HepG2 (cell line): ENCODE results near the gene TAF6L. TPM values are rescaled to one million over a fixed set of nuclear protein-coding genes. Genes with fewer than 3 reads are reported as not detected.

Experiments used
- AGO2 ChIP-seq: fragments of 200-400 bp; formaldehyde crosslinking; optimal IDR thresholded peaks from 2 replicates; pipeline ENCODE3; 2017; ENCODE audit warnings: mild to moderate bottlenecking, low read depth, low read length, moderate library complexity
- DNMT1 ChIP-seq: sonication (generic); formaldehyde crosslinking; IDR thresholded peaks from 2 replicates; pipeline ENCODE4 v1.5.1; 2020; ENCODE audit warnings: mild to moderate bottlenecking, missing genetic modification reagents
- FOSL2 ChIP-seq: sonication (generic); formaldehyde crosslinking; IDR thresholded peaks from 2 replicates; pipeline ENCODE4 v1.4.0; 2020; ENCODE audit warnings: missing genetic modification reagents
- HDAC2 ChIP-seq: sonication (generic); formaldehyde crosslinking; IDR thresholded peaks from 2 replicates; pipeline ENCODE4 v1.4.0; 2020; ENCODE audit warnings: missing genetic modification reagents
- HNF4A ChIP-seq: sonication (generic); formaldehyde crosslinking; IDR thresholded peaks from 2 replicates; pipeline ENCODE4 v1.4.0; 2020; ENCODE audit warnings: missing genetic modification reagents
- JUND ChIP-seq: sonication (generic); formaldehyde crosslinking; IDR thresholded peaks from 2 replicates; pipeline ENCODE4 v1.8.0; 2022; ENCODE audit warnings: mild to moderate bottlenecking, missing genetic modification reagents
- KMT2A ChIP-seq: sonication (generic); formaldehyde crosslinking; IDR thresholded peaks from 2 replicates; pipeline ENCODE4 v1.4.0; 2020; ENCODE audit warnings: missing genetic modification reagents
- MED1 ChIP-seq: sonication (generic); formaldehyde crosslinking; IDR thresholded peaks from 2 replicates; pipeline ENCODE4 v1.4.0; 2020; ENCODE audit warnings: missing genetic modification reagents
- MXD4 ChIP-seq: IDR thresholded peaks from 2 replicates; pipeline ENCODE4 v1.6.1; 2016; ENCODE audit warnings: mild to moderate bottlenecking, missing biosample characterization, missing genetic modification reagents
- RELA ChIP-seq: sonication (generic); formaldehyde crosslinking; IDR thresholded peaks from 2 replicates; pipeline ENCODE4 v1.4.0; 2020; ENCODE audit warnings: missing genetic modification reagents
- REXO4 ChIP-seq: sonication (generic); formaldehyde crosslinking; IDR thresholded peaks from 2 replicates; pipeline ENCODE4 v1.8.0; 2022; ENCODE audit warnings: missing genetic modification reagents, mild to moderate bottlenecking, borderline replicate concordance
- RXRA ChIP-seq: sonication (generic); formaldehyde crosslinking; IDR thresholded peaks from 2 replicates; pipeline ENCODE4 v1.5.1; 2020; ENCODE audit warnings: missing genetic modification reagents
- SALL1 ChIP-seq: sonication (generic); formaldehyde crosslinking; IDR thresholded peaks from 2 replicates; pipeline ENCODE4 v1.8.0; 2022; ENCODE audit warnings: mild to moderate bottlenecking, missing genetic modification reagents
- SMC3 ChIP-seq: IDR thresholded peaks from 2 replicates; pipeline ENCODE4 v1.6.1; 2011; ENCODE audit warnings: low read length, improper control_type of control experiment
- STAG1 ChIP-seq: sonication (generic); formaldehyde crosslinking; IDR thresholded peaks from 2 replicates; pipeline ENCODE4 v1.4.0; 2020; ENCODE audit warnings: missing genetic modification reagents
- TCF7L2 ChIP-seq: IDR thresholded peaks from 2 replicates; pipeline ENCODE4 v1.6.1; 2011; ENCODE audit warnings: mild to moderate bottlenecking, low read depth, low read length, moderate library complexity
- XBP1 ChIP-seq: sonication (generic); formaldehyde crosslinking; IDR thresholded peaks from 2 replicates; pipeline ENCODE4 v1.5.0; 2020; ENCODE audit warnings: missing genetic modification reagents
- XRCC5 ChIP-seq: fragments of 200-400 bp; formaldehyde crosslinking; optimal IDR thresholded peaks from 2 replicates; pipeline ENCODE3; 2017; ENCODE audit warnings: mild to moderate bottlenecking, low read length
- ZNF17 ChIP-seq: sonication (generic); formaldehyde crosslinking; IDR thresholded peaks from 2 replicates; pipeline ENCODE4 v1.5.0; 2020; ENCODE audit warnings: mild to moderate bottlenecking, missing genetic modification reagents
- ZNF558 ChIP-seq: sonication (generic); formaldehyde crosslinking; IDR thresholded peaks from 2 replicates; pipeline ENCODE4 v1.9.0; 2022; ENCODE audit warnings: mild to moderate bottlenecking, missing genetic modification reagents, borderline replicate concordance
- ZNF615 ChIP-seq: sonication (generic); formaldehyde crosslinking; IDR thresholded peaks from 2 replicates; pipeline ENCODE4 v1.5.0; 2020; ENCODE audit warnings: mild to moderate bottlenecking, missing genetic modification reagents, borderline replicate concordance
- ZSCAN25 ChIP-seq: sonication (generic); formaldehyde crosslinking; IDR thresholded peaks from 2 replicates; pipeline ENCODE4 v1.8.0; 2022; ENCODE audit warnings: mild to moderate bottlenecking, missing genetic modification reagents
- polyA plus RNA-seq, 8 experiments: library from polyadenylated mRNA; depleted of rRNA in 3 of 8; stranded (reverse) in 7 of 8; unstranded in 1 of 8; fragments of >200 nt; fragmentation: Illumina TruSeq in 4 of 8; extraction: Trizol in 4 of 8; gene quantifications; 2 replicates each; pipeline versions ENCODE4 v1.2.1 to v1.2.3, GENCODE V29; 2011 to 2016; ENCODE audit warnings: low read depth in 4 of 8, missing spikeins in 1 of 8, mixed read lengths in 1 of 8; ENCODE audit not compliant: insufficient read depth in 1 of 8
- total RNA-seq, 5 experiments: library from RNA; depleted of rRNA; stranded (reverse); fragments of >200 nt; fragmentation: Illumina TruSeq; extraction: Trizol; gene quantifications; 2 replicates each; pipeline ENCODE4 v1.2.3, GENCODE V29; 2016; ENCODE audit warnings: low read depth in 1 of 5
- TF ChIP-seq, protein P1 (sequence below): sonication (generic); formaldehyde crosslinking; IDR thresholded peaks from 2 replicates; pipeline ENCODE4 v1.4.0; 2020; ENCODE audit warnings: mild to moderate bottlenecking, missing genetic modification reagents
- TF ChIP-seq, protein P2 (sequence below): sonication (generic); formaldehyde crosslinking; IDR thresholded peaks from 2 replicates; pipeline ENCODE4 v1.4.0; 2020; ENCODE audit warnings: missing genetic modification reagents
- TF ChIP-seq, protein P3 (sequence below): sonication (generic); formaldehyde crosslinking; IDR thresholded peaks from 2 replicates; pipeline ENCODE4 v1.4.0; 2020; ENCODE audit warnings: mild to moderate bottlenecking, missing genetic modification reagents
- TF ChIP-seq, protein P4 (sequence below): sonication (generic); formaldehyde crosslinking; IDR thresholded peaks from 2 replicates; pipeline ENCODE4 v1.5.1; 2020; ENCODE audit warnings: missing genetic modification reagents, mild to moderate bottlenecking, borderline replicate concordance

The TAF6L gene
- total and polyA plus RNA-seq, 2 of the 13 experiments (the other 11 are each of a cell fraction or from before 2014, with no cell fraction given): 12.6 to 19.4 TPM

DNA sequence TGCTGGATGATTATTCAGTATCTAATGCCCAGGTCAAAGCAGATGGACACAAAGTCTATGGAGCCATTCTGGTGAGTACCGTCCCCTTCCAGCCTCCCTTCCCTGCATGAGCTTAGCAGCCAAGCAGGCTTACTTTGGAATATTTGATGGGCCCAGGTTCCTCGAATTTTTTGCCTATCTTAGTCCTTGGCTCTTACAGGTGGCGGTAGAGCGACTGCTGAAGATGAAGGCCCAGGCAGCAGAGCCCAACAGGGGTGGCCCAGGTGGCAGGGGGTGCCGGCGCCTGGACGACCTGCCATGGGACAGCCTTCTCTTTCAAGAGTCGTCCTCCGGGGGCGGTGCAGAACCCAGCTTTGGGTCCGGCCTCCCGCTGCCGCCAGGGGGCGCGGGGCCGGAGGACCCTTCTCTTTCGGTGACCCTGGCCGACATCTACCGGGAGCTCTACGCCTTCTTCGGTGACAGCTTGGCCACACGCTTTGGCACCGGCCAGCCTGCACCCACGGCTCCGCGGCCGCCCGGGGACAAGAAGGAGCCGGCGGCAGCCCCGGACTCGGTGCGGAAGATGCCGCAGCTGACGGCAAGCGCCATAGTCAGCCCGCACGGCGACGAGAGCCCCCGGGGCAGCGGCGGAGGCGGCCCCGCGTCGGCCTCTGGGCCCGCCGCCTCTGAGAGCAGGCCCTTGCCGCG, 15.3 kb downstream of the TAF6L start (continued):
- TF ChIP-seq ZNF17 (CRISPR knock-in tag) (no peak), SALL1 (CRISPR knock-in tag) (peak; percentile 16; the same call in 1 of the 2 replicates), MXD4 (CRISPR knock-in tag) (peak; percentile 5; the same call in 1 of the 2 replicates), HDAC2 (CRISPR knock-in tag) (peak; percentile 54; the same call in 1 of the 2 replicates), ZNF615 (CRISPR knock-in tag) (0 out of 2 replicates have a peak, but pooled peaks have one; percentile 58), DNMT1 (CRISPR knock-in tag) (no peak), TCF7L2 (no peak), KMT2A (CRISPR knock-in tag) (no peak), HNF4A (CRISPR knock-in tag) (no peak), STAG1 (CRISPR knock-in tag) (peak; percentile 63), FOSL2 (peak; percentile 28; the same call in 1 of the 2 replicates), XRCC5 (peak; percentile 87), AGO2 (no peak), ZSCAN25 (CRISPR knock-in tag) (no peak), RXRA (peak; percentile 75), SMC3 (peak; percentile 53; the same call in 1 of the 2 replicates), JUND (CRISPR knock-in tag) (0 out of 2 replicates have a peak, but pooled peaks have one; percentile 47), MED1 (CRISPR knock-in tag) (peak; percentile 40), RELA (CRISPR knock-in tag) (no peak), ZNF558 (CRISPR knock-in tag) (no peak), XBP1 (0 out of 2 replicates have a peak, but pooled peaks have one; percentile 15), REXO4 (no peak)
- TF ChIP-seq, protein P1, sequence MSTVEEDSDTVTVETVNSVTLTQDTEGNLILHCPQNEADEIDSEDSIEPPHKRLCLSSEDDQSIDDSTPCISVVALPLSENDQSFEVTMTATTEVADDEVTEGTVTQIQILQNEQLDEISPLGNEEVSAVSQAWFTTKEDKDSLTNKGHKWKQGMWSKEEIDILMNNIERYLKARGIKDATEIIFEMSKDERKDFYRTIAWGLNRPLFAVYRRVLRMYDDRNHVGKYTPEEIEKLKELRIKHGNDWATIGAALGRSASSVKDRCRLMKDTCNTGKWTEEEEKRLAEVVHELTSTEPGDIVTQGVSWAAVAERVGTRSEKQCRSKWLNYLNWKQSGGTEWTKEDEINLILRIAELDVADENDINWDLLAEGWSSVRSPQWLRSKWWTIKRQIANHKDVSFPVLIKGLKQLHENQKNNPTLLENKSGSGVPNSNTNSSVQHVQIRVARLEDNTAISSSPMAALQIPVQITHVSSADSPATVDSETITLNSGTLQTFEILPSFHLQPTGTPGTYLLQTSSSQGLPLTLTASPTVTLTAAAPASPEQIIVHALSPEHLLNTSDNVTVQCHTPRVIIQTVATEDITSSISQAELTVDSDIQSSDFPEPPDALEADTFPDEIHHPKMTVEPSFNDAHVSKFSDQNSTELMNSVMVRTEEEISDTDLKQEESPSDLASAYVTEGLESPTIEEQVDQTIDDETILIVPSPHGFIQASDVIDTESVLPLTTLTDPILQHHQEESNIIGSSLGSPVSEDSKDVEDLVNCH (CRISPR knock-in tag): no peak
- TF ChIP-seq, protein P2, sequence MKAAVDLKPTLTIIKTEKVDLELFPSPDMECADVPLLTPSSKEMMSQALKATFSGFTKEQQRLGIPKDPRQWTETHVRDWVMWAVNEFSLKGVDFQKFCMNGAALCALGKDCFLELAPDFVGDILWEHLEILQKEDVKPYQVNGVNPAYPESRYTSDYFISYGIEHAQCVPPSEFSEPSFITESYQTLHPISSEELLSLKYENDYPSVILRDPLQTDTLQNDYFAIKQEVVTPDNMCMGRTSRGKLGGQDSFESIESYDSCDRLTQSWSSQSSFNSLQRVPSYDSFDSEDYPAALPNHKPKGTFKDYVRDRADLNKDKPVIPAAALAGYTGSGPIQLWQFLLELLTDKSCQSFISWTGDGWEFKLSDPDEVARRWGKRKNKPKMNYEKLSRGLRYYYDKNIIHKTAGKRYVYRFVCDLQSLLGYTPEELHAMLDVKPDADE: 0 out of 2 replicates have a peak, but pooled peaks have one; percentile 3
- TF ChIP-seq, protein P3, sequence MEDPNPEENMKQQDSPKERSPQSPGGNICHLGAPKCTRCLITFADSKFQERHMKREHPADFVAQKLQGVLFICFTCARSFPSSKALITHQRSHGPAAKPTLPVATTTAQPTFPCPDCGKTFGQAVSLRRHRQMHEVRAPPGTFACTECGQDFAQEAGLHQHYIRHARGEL (CRISPR knock-in tag): no peak
- TF ChIP-seq, protein P4, sequence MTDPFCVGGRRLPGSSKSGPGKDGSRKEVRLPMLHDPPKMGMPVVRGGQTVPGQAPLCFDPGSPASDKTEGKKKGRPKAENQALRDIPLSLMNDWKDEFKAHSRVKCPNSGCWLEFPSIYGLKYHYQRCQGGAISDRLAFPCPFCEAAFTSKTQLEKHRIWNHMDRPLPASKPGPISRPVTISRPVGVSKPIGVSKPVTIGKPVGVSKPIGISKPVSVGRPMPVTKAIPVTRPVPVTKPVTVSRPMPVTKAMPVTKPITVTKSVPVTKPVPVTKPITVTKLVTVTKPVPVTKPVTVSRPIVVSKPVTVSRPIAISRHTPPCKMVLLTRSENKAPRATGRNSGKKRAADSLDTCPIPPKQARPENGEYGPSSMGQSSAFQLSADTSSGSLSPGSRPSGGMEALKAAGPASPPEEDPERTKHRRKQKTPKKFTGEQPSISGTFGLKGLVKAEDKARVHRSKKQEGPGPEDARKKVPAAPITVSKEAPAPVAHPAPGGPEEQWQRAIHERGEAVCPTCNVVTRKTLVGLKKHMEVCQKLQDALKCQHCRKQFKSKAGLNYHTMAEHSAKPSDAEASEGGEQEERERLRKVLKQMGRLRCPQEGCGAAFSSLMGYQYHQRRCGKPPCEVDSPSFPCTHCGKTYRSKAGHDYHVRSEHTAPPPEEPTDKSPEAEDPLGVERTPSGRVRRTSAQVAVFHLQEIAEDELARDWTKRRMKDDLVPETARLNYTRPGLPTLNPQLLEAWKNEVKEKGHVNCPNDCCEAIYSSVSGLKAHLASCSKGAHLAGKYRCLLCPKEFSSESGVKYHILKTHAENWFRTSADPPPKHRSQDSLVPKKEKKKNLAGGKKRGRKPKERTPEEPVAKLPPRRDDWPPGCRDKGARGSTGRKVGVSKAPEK (CRISPR knock-in tag): no peak
